ENCODE data around the gene ZNF695. TPM values are rescaled to one million over a fixed set of nuclear protein-coding genes. Genes with fewer than 3 reads are reported as not detected.
"Not testable (repeated sequence)": the region's sequence is repeated elsewhere in the genome, so short reads cannot be mapped to it uniquely, and the experiment has no call there.

Gene ZNF695
- total RNA-seq, 6 donors from 2014 or later, result 0.10 to 0.46 (median 0.26) TPM; not detected in 3

DNA sequence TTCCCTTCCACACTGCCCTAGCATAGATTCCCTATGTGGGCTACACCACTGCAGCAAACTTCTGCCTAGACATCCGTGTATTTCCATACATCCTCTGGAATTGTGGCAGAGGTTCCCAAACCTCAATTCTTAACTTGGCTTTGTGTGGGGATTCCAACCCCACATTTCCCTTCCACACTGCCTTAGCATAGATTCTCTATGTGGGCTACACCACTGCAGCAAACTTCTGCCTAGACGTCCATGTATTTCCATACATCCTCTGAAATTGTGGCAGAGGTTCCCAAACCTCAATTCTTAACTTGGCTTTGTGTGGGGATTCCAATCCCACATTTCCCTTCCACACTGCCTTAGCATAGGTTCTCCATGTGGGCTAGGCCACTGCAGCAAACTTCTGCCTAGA is 39.4 kb upstream of the ZNF695 start:
- Histone ChIP-seq H3K4me1 (no peaks in the 10 kb centered on the region), H3K27ac (no peak overlapping the region), H3K4me3 (no peak overlapping the region), H3K36me3 (no peaks in the 10 kb centered on the region), H3K27me3 (no peaks in the 10 kb centered on the region), H3K9me3 (peaks cover 28 to 71% (median 53%) of the 10 kb centered on the region in 4 donors)
- WGBS, 2 donors, result 83 to 89% methylated on average over 2 of the region's 2 CpGs
- ATAC-seq (ENCODE audit: low FRiP score in 2 of 2) (no peak), DNase-seq (no peak)
- no peak for TF ChIP-seq POLR2AphosphoS5 (IDR thresholded peaks at IDR 0.05)
- TF ChIP-seq, protein P1, sequence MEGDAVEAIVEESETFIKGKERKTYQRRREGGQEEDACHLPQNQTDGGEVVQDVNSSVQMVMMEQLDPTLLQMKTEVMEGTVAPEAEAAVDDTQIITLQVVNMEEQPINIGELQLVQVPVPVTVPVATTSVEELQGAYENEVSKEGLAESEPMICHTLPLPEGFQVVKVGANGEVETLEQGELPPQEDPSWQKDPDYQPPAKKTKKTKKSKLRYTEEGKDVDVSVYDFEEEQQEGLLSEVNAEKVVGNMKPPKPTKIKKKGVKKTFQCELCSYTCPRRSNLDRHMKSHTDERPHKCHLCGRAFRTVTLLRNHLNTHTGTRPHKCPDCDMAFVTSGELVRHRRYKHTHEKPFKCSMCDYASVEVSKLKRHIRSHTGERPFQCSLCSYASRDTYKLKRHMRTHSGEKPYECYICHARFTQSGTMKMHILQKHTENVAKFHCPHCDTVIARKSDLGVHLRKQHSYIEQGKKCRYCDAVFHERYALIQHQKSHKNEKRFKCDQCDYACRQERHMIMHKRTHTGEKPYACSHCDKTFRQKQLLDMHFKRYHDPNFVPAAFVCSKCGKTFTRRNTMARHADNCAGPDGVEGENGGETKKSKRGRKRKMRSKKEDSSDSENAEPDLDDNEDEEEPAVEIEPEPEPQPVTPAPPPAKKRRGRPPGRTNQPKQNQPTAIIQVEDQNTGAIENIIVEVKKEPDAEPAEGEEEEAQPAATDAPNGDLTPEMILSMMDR (IDR thresholded peaks at IDR 0.05), result no peak
- TF ChIP-seq EP300 (IDR thresholded peaks at IDR 0.05), result no peak
- no peak for TF ChIP-seq POLR2A (IDR thresholded peaks at IDR 0.05)

DNA sequence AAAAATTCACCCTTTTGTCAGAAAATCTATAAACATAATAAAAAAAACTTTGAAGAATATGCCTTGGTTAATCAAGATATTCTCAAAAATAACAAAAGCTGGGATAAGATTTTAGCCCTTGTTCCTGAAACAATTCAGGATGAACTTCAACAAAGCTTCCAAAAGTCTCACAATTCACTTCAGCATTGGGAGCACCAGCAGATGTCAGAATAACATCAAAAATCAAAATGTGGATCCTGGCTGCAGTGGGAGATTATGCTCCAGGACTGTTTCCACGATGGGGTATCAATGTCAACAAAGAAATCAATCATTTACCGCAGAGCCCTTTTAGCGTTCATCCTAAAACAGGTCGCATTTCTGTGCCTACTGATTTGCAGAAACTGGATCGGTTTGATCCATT is 35.5 kb upstream of the ZNF695 start:
- ATAC-seq (ENCODE audit: low FRiP score in 2 of 2), result no peak
- peaks cover 33 to 81% (median 51%) of the 10 kb centered on the region in 4 donors for H3K9me3 ChIP-seq
- 90 to 94% methylated on average over 5 of the region's 5 CpGs for WGBS, 2 donors

DNA sequence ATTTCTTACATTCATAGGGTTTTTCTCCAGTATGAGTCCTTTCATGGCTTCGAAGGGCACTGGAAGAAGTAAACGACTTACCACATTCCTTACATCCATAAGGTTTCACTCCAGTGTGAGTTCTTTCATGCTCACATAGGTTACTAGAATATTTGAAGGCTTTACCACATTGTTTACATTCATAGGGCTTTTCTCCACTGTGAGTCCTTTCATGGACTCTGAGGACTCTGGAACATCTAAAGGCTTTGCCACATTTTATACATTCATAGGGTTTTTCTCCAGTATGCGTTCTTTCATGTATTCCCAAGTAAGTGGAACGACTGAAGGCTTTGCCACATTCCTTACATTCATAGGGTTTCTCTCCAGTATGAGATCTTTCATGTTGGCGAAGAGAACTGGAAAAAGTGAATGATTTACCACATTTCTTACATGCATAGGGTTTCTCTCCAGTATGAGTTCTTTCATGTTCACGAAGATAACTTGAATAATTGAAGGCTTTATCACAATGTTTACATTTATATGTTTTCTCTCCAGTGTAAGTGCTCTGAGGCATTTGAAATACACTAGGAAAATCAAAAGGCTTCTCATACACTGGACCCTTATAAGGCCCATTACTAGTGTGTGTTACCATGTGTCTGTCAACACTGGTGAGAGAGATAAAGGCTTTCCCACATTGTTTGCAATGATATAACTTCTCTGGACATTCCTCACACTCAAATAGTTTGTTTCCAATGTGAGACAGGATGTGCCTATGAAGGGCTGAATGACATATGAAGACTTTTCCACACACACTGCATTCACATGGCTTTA is 29.9 kb upstream of the ZNF695 start:
- DNase-seq, result no peak
- Histone ChIP-seq H3K36me3 (peaks cover 13 to 43% (median 24%) of the 10 kb centered on the region in 4 donors), H3K4me1 (no peaks in the 10 kb centered on the region), H3K4me3 (no peak overlapping the region), H3K27ac (no peak overlapping the region), H3K9me3 (peaks cover 50 to 90% (median 63%) of the 10 kb centered on the region in 4 donors), H3K27me3 (no peaks in the 10 kb centered on the region)
- TF ChIP-seq, protein P1 (IDR thresholded peaks at IDR 0.05), result no peak
- no peak for TF ChIP-seq EP300 (IDR thresholded peaks at IDR 0.05)
- no peak for TF ChIP-seq POLR2A (IDR thresholded peaks at IDR 0.05)
- ATAC-seq (ENCODE audit: low FRiP score in 2 of 2), result no peak
- WGBS, 2 donors, result 92 to 96% methylated on average over 6 of the region's 6 CpGs

More for the DNA sequence above, 35.5 kb upstream of the ZNF695 start:
- no peak for DNase-seq
- Histone ChIP-seq H3K4me3 (no peak overlapping the region), H3K36me3 (peaks cover 0 to 7% (median 5%) of the 10 kb centered on the region in 4 donors), H3K27ac (no peak overlapping the region), H3K4me1 (no peaks in the 10 kb centered on the region), H3K27me3 (no peaks in the 10 kb centered on the region)
- TF ChIP-seq, protein P1 (IDR thresholded peaks at IDR 0.05), result no peak
- TF ChIP-seq POLR2A (IDR thresholded peaks at IDR 0.05), result no peak
- no peak for TF ChIP-seq POLR2AphosphoS5 (IDR thresholded peaks at IDR 0.05)
- TF ChIP-seq EP300 (IDR thresholded peaks at IDR 0.05), result no peak

DNA sequence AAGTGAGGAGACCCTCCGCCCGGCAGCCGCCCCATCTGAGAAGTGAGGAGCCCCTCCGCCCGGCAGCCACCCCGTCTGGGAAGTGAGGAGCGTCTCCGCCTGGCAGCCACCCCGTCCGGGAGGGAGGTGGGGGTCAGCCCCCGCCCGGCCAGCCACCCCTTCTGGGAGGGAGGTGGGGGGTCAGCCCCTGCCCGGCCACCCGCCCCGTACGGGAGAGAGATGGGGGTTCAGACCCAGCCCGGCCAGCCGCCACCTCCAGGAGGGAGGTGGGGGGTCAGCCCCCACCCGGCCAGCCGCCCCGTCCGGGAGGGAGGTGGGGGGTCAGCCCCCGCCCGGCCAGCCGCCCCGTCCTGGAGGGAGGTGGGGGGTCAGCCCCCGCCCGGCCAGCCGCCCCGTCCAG is 24.4 kb upstream of the ZNF695 start:
- ATAC-seq (ENCODE audit: low FRiP score in 2 of 2); H3K4me3 ChIP-seq; H3K27me3 ChIP-seq; H3K27ac ChIP-seq; H3K4me1 ChIP-seq: not testable (repeated sequence)
- Histone ChIP-seq H3K36me3 (peaks cover 3 to 26% (median 9%) of the 10 kb centered on the region in 4 donors), H3K9me3 (peaks cover 35 to 83% (median 58%) of the 10 kb centered on the region in 4 donors)
- WGBS, 2 donors, result 96% methylated on average over 4 of the region's 30 CpGs; no CpG with 5 or more reads in 1 of the 2 donors
- peak in 1 of 2 donors; percentile 58 for DNase-seq

DNA sequence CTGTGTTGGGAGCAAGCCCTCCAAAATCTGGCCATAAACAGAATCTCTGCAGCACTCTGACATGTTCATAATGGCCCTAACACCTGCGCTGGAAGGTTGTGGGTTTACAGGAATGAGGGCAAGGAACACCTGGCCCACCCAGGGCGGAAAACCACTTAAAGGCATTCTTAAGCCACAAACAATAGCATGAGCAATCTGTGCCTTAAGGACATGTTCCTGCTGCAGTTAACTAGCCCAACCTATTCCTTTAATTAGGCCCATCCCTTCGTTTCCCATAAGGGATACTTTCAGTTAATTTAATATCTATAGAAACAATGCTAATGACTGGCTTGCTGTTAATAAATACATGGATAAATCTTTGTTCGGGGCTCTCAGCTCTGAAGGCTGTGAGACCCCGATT is 16.8 kb upstream of the ZNF695 start:
- H3K36me3 ChIP-seq; H3K27me3 ChIP-seq; H3K4me3 ChIP-seq; H3K4me1 ChIP-seq; ATAC-seq (ENCODE audit: low FRiP score in 2 of 2); H3K27ac ChIP-seq; DNase-seq: not testable (repeated sequence)
- WGBS, 2 donors, result 83% methylated on average over 5 of the region's 5 CpGs
- peaks cover 10 to 35% (median 20%) of the 10 kb centered on the region in 4 donors for H3K9me3 ChIP-seq

DNA sequence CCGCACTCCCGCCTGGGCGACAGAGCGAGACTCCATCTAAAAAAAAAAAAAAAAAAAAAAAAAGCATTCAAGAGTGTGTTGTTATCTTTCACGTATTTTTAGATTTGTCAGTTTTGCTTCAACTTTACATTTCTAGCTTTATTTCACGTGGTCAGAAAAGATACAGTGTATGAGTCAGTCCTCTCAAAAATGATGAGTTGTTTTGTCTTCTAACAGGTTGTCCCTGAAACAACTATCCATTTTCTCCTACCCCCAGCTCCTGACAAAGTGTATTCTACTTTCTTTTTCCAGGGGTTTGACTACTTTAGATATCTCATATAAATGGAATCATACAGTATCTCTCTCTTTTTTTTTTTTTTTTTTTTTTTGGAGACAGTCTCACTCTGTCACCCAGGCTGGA is 5.5 kb upstream of the ZNF695 start:
- peaks cover 0 to under 1% (median 0%) of the 10 kb centered on the region in 4 donors for H3K4me1 ChIP-seq
- peaks cover 0 to 5% (median 2%) of the 10 kb centered on the region in 4 donors for H3K9me3 ChIP-seq
- H3K27ac ChIP-seq, result no peak overlapping the region
- no peak for ATAC-seq (ENCODE audit: low FRiP score in 2 of 2)
- no peak for DNase-seq
- no peaks in the 10 kb centered on the region for H3K36me3 ChIP-seq
- 89 to 92% methylated on average over 6 of the region's 6 CpGs for WGBS, 2 donors
- TF ChIP-seq, protein P1 (IDR thresholded peaks at IDR 0.05), result no peak
- TF ChIP-seq POLR2AphosphoS5 (IDR thresholded peaks at IDR 0.05) (no peak), POLR2A (IDR thresholded peaks at IDR 0.05) (no peak), EP300 (IDR thresholded peaks at IDR 0.05) (no peak)
- no peak overlapping the region for H3K4me3 ChIP-seq
- no peaks in the 10 kb centered on the region for H3K27me3 ChIP-seq
